GM21447 (cell line): ENCODE results near the gene KRT74.
"Not testable (repeated sequence)": the region's sequence is repeated elsewhere in the genome, so short reads cannot be mapped to it uniquely, and the experiment has no call there.

Experiments used
- ATAC-seq: cut with Tn5 transposase; IDR thresholded peaks from one replicate; pipeline ENCODE4 v1.9.1; 2021; ENCODE audit not compliant: unreplicated experiment

KRT74 gene

DNA sequence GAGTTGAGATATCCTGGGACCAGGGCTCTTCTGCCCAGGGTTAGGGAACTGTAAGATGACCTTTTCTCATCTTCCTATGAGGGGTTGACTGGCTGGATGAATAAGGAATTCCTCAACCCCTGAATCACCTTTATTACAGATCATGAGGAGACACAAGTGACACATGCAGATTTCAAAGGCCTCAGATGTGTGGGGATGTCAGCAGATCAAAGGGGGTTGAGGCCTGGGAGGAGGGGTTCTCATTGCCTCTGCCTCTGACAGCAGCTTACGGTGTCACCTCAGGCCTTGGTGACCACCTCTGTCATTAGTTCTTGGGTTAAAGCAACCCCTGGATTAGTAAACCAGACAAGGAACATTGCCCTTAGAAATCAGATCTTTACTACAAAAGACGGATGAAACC is 29.7 kb upstream of the KRT74 start:
- ATAC-seq, result no peak

- ATAC-seq, result no peak
Measured at GRCh38 chr12:52602552-52602951, 28.9 kb upstream of the KRT74 start.

- no peak for ATAC-seq
Measured at GRCh38 chr12:52601671-52602070, 28.0 kb upstream of the KRT74 start.

GRCh38 chr12:52600941-52601481 is 27.4 kb upstream of the KRT74 start, which contains the start of gene KRT72:
Gene KRT72 (minus strand): TSS chr12:52601463. CDS start chr12:52601452, 11 bp downstream.
- ATAC-seq, result no peak

DNA sequence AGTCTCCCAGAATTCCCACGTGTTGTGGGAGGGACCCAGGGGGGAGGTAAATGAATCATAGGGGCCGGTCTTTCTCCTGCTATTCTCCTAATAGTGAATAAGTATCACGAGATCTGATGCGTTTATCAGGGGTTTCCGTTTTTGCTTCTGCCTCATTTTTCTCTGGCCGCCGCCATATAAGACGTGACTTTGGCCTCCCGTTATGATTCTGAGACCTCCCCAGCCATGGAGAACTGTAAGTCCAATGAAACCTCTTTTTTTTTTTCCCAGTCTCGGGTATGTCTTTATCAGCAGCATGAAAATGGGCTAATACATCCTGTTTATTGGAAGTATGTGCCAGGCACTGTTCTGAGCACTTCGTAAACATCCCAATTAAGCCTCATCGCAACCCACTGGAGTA is 26.8 kb upstream of the KRT74 start:
- ATAC-seq, result no peak

- ATAC-seq, result no peak
Measured at GRCh38 chr12:52600071-52600470, 26.4 kb upstream of the KRT74 start.

- no peak for ATAC-seq
Measured at GRCh38 chr12:52598966-52599365, 25.3 kb upstream of the KRT74 start.

DNA sequence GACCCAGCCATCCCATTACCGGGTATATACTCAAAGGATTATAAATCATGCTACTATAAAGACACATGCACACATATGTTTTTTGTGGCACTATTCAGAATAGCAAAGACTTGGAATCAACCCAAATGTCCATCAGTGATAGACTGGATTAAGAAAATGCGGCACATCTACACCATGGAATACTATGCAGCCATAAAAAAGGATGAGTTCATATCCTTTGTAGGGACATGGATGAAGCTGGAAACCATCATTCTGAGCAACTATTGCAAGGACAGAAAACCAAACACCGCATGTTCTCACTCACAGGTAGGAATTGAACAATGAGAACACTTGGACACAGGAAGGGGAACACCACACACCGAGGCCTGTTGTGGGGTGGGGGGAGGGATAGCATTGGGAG is 20.6 kb upstream of the KRT74 start:
- not testable (repeated sequence) for ATAC-seq

- ATAC-seq, result no peak
Measured at GRCh38 chr12:52591521-52591920, 17.9 kb upstream of the KRT74 start.

GRCh38 chr12:52590021-52590420 is 16.4 kb upstream of the KRT74 start:
- ATAC-seq, result no peak

GRCh38 chr12:52587563-52587962 is 13.9 kb upstream of the KRT74 start:
- ATAC-seq, result no peak

DNA sequence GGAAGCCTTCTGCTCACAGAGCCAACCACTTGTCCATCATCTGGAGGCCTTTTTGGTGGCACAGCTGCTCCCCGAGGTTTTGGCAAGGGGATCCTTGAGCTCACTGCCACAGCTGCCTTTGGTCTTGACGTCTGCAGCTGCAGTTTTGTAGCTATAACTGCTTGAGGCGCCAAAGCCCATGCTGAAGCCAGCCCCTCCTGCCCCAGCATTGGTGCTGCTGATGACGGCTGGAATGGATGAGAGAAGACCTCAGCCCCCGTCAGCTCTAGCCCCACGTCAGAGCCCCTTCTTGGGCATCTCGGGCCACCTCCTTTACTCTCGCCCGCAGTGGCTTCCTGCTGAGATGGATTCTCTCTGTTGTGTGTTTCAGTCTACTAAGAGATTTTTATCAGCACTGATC is 12.3 kb upstream of the KRT74 start:
- ATAC-seq, result no peak

DNA sequence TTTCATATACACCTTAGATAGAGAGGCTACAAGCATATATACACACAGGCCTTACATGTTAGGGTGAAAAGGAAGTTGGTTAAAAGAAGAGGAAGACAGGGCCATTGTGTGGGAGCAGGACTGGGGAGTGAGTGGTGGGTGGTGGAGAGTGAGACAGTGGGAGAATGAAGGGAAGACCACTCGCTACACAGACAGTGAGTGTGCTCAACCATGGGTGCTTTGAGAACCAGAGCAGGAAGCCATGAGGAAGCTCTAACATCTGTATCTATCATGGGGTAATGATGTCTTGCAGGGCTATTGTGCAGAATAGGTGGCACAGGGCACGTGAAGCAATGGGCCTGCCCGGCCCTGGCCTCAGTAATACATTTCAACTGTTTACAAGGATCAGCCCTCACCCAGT is 11.4 kb upstream of the KRT74 start:
- ATAC-seq, result no peak

DNA sequence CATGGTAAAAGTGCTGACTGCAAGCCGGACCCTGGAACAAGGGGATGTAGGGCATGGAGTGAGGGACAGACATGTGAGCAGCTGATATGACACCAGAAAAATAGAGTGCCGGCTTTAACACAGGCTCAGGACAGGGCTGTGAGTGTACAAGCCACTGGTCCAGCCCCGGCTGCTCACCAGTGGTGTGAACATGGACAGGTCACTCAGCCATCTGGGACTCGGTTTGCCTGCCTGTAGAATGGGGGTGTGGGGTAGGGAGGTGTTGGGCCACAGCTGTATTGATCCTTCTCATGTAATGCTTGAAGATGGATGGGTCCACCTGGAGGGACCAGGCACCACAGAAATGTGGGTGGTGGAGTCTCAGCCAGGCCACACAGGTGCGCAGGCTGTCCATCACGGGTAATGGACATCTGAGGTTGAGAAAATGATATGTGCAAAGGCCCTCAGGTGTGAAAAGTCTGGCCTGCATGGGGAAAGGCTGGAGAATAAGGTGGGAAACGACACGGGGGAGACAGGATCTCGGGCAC is 10.6 kb upstream of the KRT74 start:
- no peak for ATAC-seq

- no peak for ATAC-seq
Measured at GRCh38 chr12:52582971-52583456, 9.4 kb upstream of the KRT74 start.

- no peak for ATAC-seq
Measured at GRCh38 chr12:52582486-52582885, 8.8 kb upstream of the KRT74 start.

DNA sequence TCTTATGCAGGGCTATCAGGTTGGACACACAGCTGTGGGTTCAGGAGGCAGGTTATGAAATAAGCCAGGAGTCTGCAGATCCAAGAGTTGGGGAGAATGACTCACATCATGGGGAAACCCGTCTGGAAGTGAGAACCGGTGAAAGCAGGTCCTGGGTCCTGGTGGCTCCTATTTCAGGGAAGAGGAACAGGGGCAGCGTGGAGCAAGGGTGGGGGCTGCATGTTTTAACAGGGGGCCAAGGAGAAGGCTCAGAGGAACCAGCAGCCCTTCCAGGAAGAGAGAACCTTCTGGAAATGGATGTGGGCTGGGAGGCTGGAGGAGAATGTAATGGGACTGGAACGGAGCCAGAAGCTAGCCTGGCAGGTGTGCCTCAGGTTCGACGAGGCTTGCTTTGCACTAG is 7.8 kb upstream of the KRT74 start:
- no peak for ATAC-seq

GRCh38 chr12:52581066-52581465 is 7.4 kb upstream of the KRT74 start:
- no peak for ATAC-seq

GRCh38 chr12:52580496-52580895 is 6.9 kb upstream of the KRT74 start:
- no peak for ATAC-seq

DNA sequence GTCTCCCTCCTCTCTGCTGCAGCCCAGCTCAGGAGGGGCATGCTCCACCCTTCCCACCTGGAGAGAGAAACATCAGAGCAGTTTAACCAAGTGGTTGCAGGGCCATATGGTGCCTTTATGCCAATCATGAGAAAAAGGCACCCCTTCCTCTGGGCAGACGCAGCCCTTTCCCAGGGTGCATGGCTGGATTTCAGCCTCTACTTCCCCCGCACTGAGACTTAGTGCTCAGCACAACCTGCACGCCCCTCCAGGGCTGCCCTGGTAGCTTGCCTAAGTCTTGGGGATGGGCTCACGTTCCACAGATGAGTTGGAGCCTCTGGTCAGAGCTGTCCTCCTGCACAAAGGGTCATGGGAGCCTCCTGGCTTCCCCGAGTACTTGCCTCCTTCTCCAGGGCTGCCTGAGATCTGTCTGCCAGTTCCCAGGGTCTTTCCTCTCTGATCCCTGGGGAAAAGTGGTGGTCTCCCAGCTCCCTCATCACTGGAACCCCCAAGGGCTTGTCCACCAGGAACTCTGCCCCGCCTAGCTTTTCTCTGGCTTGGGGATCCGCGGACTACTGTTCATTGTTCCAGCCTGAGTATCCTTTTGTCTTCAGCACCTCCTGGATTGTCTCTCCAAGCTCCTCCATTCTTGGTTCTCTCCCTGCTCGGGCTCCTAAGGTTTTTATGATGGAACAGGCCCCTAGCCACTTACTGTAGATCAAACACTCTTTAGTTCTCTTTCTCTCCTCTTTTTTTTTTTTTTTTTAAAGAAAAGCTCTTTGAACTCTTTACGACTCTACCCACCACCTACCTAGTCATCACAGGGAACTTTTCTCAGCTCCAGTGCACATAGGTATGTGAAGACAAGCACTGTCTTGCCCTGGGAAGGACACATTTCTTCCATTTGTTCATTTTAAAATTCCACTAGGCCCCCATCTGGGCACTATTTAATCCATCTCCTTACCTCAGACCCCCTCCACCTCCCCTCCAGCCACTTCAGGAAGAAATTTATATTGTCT is 6.1 kb upstream of the KRT74 start:
- no peak for ATAC-seq

DNA sequence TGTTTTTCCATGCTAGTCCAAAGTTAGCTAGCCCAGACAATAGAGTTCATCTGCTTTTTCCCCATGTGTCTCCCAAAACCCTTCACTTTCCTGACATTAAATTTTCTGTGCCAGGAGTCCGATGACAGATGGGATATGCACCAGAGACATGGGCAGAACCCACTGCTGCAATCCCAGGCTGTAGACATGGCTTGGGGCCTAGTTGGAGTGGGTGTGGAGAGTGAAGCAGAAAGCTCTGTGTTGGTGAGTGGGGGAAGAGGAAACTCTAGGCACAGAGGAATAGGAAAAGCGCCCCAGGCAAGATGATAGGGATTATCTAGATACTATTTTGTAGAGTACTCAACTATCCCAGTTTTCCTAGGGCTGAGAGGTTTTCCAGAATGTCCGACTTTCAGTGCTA is 4.8 kb upstream of the KRT74 start:
- no peak for ATAC-seq

GRCh38 chr12:52577316-52577715 is 3.7 kb upstream of the KRT74 start:
- no peak for ATAC-seq
